HG03432 (cell line): ENCODE measurements around the gene INPP4A.

Experiments
- ATAC-seq: cut with Tn5 transposase; IDR thresholded peaks from one replicate; pipeline ENCODE4 v1.9.1; 2021; ENCODE audit warnings: mild to moderate bottlenecking, moderate library complexity; ENCODE audit not compliant: unreplicated experiment

The INPP4A gene

GRCh38 chr2:98608116-98608961 is 163.7 kb downstream of the INPP4A start, which contains the start of the genes COA5 and UNC50:
Gene COA5, minus strand, starts transcription at chr2:98608512. Its CDS starts 107 bp downstream, at chr2:98608405.
Gene UNC50, plus strand, starts transcription at chr2:98608589. Its CDS starts 1,171 bp downstream, at chr2:98609760.
- ATAC-seq = peak; percentile 91

DNA sequence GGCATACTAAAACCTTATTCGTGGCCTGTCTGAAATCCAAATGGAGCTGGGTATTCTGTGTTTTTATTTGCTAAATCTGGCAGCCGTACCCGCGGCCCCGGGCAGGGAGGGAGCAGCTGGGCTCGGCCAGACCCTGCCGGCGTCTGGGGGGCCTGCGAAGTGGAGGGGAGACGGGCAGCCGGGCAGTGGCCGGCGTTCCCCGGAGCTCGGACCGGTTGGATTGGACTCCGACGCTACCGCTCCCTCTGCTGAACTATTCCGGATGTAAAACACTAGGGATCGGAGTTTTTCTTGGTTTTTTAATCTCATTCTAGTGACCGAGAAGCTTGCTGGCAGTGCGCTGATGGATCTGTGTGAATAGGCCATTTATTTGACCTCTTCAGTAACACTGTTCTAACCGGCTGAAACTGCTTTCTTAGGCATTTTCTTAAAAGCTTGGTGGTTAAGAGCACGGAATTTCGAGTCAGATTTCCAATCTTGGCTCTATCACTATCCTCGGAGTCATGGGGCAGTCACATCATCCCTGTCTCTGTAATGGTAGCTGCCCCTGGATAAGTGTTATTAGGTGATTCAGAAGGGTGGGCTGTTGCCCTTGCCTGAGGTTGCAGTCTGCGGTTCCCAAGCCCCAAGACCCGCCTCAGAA is 164.4 kb downstream of the INPP4A start:
- no peak for ATAC-seq

- no peak for ATAC-seq
These were observed 169.5 kb downstream of the INPP4A start for GRCh38 chr2:98614024-98614739.

DNA sequence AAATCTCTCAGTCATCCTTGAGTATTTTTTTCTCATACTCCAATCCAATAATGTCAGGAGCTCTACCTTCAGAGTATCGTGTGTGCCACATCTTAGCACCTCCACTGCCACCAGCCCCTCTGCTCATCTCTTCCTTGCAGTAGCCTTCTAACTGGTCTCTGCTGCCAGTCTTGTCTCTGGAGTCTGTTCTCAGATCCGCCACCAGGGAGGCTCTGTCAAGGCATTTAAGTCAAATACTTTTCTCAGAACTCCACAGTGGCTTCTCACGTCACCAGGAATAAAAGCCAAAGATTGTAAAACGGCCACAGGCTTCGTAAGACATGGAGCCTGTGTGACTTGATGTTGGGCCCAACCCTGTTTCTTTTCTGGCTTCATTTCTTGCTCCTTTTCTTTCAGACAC is 170.8 kb downstream of the INPP4A start:
- ATAC-seq = no peak

DNA sequence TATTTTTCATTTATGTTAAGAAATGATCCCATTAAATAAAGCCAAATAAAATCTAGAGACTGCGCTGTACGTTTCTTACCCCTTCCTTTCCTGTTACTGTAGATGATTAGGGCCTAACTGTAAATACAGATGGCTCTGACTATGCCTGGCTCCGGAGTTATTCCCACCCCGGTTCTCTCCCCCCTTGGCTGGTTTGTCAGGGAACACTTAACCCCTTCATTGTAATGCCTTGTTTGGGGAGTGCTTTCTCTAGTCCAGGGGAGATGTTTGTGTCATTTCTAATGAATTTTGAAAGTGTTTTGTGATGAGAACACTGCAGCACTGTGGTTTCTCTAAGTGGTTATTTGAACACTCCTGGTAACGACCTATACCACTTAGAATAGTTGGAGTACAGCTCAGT is 172.5 kb downstream of the INPP4A start:
- ATAC-seq = no peak

GRCh38 chr2:98623657-98624056 is 179.0 kb downstream of the INPP4A start:
- no peak for ATAC-seq

- ATAC-seq = no peak
These were observed 187.7 kb downstream of the INPP4A start for GRCh38 chr2:98632351-98632750.

DNA sequence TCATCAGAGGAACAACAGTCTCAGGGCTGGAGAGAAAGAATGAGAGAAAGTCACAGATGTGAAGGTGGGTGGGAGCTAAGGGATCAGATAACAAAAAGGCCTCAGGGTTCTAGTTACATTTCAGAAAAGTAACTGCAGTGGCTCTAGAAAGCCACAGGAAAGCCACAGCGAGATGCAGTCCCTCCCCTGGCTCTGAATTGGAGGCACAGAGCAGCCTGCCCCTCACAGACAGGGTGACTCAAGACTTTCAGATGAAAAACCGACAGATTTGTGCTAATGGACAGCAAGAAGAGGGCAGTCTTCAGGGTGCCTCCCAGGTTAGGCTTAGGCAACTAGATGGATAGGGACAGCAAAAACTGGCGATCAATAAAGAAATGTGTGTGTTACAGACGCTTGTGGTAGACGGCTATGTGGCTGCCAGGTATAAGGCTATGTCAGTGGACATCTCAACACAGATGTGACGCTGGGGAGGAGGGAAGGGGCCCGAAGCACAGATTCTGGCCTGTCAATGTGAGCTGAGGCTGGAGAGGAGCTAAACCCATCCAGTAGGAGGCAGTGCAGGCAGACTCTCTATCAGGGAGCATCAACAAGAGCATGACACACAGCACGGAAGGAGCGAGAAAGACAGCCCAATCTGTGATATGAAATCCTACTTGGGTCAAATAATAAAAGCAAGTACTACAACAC is 189.9 kb downstream of the INPP4A start:
- no peak for ATAC-seq

DNA sequence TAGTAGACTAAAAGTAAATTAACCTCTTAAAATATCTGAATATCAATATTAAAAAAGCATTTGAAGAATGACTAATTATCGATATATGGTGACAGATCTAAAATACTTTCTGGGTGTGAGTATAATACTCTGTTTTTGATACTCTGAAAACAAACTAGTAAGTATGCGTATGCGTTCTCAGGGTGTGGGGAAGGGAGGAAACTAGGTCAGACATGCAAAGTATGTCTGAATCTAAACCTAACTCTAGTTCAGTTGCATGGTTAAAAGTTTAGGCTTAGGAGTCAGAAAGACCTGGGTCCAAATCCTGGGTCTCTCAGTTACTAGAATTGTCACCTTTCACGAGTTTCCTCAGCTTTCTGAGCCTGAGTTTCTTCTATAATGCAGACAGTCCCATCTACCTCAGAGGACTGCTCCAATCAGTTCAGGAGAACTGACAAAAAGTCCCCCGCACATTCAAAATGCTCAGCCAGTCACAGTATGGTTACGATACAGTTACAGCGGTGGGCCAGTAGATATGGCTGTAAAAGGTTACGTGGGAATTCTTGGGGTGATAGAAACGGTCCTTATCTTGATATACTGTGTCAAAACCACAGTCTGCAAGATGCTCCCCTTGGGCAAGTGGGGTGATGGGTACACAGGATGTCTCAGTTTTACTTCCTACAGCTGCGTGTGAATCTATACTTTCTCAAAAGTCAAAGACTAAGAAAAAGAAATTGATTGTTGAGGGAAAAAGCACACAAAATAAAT is 192.9 kb downstream of the INPP4A start:
- ATAC-seq = peak; percentile 63

DNA sequence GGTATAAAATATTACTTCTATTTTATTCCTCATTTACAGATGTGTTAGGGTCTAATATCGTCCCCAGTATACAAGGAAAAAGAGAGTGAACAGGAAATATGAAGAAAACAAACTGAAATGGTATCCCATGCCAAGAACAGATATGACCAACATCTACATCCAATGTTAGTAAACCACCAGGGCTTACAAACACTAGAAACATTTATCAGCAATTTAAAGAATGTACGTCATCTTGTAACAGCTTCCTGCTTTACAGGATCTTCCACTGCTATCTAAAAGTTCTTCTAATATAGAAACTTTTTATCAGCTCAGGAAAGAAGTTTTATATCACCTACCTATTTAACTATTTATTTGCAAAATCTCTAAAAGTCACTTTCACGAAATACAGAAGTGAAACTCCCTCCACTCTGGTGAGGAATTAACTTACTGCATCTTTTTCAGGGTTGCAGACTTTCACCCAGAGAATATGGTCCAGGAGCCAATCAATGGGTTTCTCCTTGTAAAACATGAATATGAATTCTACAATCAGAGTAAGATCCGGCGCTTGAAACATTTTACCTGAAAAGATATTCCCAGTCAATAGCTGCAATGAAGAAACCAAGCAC is 198.9 kb downstream of the INPP4A start:
- no peak for ATAC-seq
